Left renal pelvis (tissue), 4 donors: ENCODE results near the gene DNAL1. TPM values are rescaled to one million over a fixed set of nuclear protein-coding genes. Genes with fewer than 3 reads are reported as not detected.

Experiments used
- polyA plus RNA-seq, 4 donors: library from polyadenylated mRNA; unstranded; fragments of 120-200 nt; gene quantifications; one replicate each; pipeline ENCODE4 v1.2.1, GENCODE V29; 2013; ENCODE audit not compliant: insufficient read length in 4 of 4

The DNAL1 gene
- polyA plus RNA-seq, 4 donors: 13.5 to 32.7 (median 21.9) TPM

Other genes starting within 250 kb of the DNAL1 start
- 100 to 1,000 TPM in 1 of 4 donors, 10 to 100 TPM in 3; 58.9 to 109 (median 89.3) TPM for gene NUMB, start 186.4 kb upstream of the DNAL1 start, polyA plus RNA-seq
- gene RIOX1, start 154.1 kb upstream of the DNAL1 start, polyA plus RNA-seq: 10 to 100 TPM in 3 of 4 donors, 1 to 10 TPM in 1; 8.3 to 11.6 (median 10.8) TPM
- gene ACOT1, start 107.8 kb upstream of the DNAL1 start, polyA plus RNA-seq: 10 to 100 TPM in 1 of 4 donors, 1 to 10 TPM in 3; 3.8 to 13.6 (median 8.8) TPM
- gene HEATR4, start 86.0 kb upstream of the DNAL1 start, polyA plus RNA-seq: 1 to 10 TPM in 3 of 4 donors, under 1 TPM in 1; 0.54 to 3.6 (median 1.5) TPM
- gene ACOT2, start 75.8 kb upstream of the DNAL1 start, polyA plus RNA-seq: 10 to 100 TPM; 26.8 to 71.4 (median 52.6) TPM
- 1 to 10 TPM in 3 of 4 donors, under 1 TPM in 1; 0.74 to 4.3 (median 2.9) TPM for gene ACOT4, start 53.1 kb upstream of the DNAL1 start, polyA plus RNA-seq
- gene ACOT6, start 32.5 kb upstream of the DNAL1 start, polyA plus RNA-seq: under 1 TPM in 2 of 4 donors, not detected in 2; 0.18 to 0.19 TPM
- gene PNMA1, start 69.4 kb downstream of the DNAL1 start, polyA plus RNA-seq: 10 to 100 TPM; 83.5 to 97.4 (median 89.2) TPM
- 10 to 100 TPM in 3 of 4 donors, 1 to 10 TPM in 1; 8.4 to 37.3 (median 26.6) TPM for gene PTGR2, start 206.8 kb downstream of the DNAL1 start, polyA plus RNA-seq
- gene ZNF410, start 241.9 kb downstream of the DNAL1 start, polyA plus RNA-seq: 10 to 100 TPM; 45.3 to 63.6 (median 60.5) TPM